Activated CD4-positive, CD25-positive, alpha-beta regulatory T cell (primary cell): ENCODE measurements around the gene AQP9.

Experiments used
- DNase-seq, 4 experiments: peaks; one replicate each; lab custom pipeline; 2025; lab: John Stamatoyannopoulos, UW

Gene AQP9

DNA sequence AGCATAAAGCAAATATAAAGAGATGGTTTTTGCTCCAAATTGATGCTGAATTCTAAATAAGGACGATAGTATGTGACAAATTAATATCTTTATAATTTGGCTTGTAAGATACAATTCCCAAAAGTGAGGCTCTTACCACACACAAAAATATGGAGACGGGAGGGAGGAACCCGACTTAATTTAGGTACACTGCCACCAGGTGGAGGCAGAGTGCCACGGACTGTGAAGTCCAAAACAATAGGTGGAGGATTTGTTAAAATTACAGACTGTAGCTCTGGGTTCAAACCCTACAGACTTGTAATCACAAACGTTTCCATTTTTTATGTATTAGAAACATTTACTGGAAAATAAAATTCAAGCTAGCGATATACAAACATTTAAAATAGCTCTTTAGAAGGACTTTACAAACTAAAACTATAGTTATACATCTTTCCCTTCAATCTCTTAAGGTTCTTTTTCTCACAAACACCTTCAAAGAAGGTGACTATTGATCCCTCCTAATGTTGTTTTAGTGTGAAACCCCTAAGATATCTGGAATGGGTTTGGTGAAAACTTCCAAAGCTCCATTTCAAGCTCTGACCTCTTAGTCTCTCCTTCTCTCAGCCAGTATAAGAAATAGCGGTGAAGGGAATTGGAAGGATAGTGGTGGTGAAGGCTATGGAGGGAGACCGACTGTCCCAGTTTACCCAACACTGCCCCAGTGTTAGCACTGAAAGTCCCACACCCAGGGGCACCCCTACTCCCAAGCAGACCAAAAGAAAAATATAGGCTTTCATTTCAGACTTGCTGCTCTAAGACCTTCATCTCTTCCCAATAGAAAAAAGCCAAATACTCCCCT is 89.7 kb downstream of the AQP9 start:
- DNase-seq = peak; percentile 30 to 53 (median 45)

DNA sequence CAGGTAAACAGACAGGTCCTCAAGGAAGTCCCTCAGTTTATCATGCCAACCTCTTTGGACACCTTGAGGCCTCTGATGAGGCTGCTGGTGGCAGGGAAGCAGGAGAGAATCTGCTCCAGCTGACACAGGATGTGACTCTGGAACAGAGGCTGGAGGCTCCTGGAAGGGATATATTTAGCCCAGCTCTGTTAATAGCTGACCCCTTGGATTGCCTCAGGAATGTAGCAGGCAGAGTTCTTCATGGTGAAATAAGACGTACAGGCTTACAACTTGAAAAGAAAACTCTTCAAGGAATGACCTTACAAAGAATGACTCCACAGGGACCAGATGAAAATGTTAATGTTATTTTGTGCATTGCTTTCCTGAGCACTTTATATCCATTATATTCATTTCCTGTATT is 90.5 kb downstream of the AQP9 start:
- no peak for DNase-seq

DNA sequence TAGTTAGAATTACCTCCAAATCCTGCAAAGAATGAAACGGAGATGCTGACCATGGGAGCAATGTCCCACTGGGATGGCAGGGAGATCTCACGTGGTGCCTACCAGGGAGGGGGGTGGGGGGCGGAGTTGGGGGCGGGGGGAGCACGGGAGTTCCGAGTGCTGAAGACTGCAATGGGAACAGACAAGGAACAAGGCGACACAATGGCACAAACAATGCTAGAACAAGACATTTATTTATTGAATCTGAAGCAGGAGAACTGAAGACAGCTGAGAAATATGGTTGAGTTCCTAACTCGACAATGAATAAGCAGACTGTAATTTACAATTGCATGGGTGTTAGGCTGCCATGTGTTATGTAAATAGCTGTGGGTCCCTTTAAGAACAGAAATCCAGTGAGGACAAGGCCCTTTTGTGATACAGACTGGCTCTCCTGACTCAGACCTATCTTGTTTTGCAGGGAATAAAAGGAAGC is 91.2 kb downstream of the AQP9 start:
- no peak for DNase-seq

DNA sequence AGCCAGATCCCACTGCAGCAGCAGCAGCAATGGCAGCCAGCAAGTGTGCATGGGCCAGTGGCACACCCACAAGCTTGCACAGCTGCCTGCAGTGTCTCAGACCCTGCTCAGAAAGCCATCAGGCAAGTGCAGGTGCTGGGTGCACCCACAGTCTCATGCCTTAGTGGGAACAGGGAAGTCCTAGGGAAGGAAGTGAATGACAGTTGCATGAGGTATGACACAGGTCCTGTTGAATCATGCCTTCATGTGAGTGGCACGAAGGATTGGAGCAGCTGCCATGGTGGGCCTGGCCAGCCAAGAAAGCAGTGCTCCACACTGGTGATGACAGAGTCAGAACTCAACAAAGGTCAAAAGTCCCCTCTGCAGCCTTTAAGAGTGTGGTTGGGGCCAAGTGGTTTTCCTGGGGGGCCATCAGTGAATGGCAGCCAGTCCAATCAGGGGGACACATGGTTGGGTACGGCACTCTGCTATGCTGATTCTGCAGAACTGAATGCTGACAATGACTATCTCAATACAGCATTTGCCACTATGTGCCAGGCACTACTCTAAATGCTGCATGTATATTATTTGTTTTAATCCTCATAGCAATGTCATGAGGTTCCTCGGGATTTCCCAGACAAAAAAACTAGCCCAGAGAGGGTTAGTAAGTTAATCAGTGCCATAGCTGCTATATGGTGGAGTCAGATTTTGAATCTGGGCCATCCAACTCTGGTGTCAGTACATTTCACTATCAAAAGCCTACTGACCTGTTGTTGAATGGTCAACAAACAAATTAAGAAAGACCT is 94.3 kb downstream of the AQP9 start:
- no peak for DNase-seq

DNA sequence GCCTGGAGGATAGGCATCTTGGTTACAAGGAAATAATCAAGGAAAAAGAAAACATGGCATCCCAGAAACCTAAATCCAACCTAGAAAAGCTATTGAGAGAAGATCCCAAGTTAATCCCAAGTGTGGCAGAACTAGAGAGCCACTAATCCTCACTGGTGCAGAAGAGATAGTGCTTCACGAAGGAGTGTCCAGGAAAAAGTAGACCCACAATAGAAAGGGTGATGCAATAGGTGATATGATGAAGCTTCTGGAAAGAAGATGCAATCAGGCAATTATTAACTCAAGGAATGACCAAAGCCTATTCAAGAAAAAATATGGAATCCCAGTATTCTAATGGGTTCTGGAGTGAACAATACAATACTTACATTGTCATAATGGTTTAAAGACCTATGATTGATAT is 95.2 kb downstream of the AQP9 start:
- DNase-seq = no peak
